A549 treated with AZD9567 at 1 μM for 4 hours (cell line): ENCODE results near the gene PCDH7. TPM values are rescaled to one million over a fixed set of nuclear protein-coding genes. Genes with fewer than 3 reads are reported as not detected.

ENCODE experiments used
- total RNA-seq: library from RNA; stranded (reverse); fragments of 200-300 nt; extraction: Qiagen RNA extraction; gene quantifications from 5 replicates; pipeline ENCODE4 v1.2.3, GENCODE V29; 2022; ENCODE audit not compliant: insufficient read depth

The PCDH7 gene, protein sequence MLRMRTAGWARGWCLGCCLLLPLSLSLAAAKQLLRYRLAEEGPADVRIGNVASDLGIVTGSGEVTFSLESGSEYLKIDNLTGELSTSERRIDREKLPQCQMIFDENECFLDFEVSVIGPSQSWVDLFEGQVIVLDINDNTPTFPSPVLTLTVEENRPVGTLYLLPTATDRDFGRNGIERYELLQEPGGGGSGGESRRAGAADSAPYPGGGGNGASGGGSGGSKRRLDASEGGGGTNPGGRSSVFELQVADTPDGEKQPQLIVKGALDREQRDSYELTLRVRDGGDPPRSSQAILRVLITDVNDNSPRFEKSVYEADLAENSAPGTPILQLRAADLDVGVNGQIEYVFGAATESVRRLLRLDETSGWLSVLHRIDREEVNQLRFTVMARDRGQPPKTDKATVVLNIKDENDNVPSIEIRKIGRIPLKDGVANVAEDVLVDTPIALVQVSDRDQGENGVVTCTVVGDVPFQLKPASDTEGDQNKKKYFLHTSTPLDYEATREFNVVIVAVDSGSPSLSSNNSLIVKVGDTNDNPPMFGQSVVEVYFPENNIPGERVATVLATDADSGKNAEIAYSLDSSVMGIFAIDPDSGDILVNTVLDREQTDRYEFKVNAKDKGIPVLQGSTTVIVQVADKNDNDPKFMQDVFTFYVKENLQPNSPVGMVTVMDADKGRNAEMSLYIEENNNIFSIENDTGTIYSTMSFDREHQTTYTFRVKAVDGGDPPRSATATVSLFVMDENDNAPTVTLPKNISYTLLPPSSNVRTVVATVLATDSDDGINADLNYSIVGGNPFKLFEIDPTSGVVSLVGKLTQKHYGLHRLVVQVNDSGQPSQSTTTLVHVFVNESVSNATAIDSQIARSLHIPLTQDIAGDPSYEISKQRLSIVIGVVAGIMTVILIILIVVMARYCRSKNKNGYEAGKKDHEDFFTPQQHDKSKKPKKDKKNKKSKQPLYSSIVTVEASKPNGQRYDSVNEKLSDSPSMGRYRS (N-terminal part only)
- 0.06 to 0.16 TPM (median 0.11 TPM) in 4 of 5 replicates, not detected in the other for total RNA-seq

GRCh38 chr4:30720021-30720660, at the start of gene PCDH7:
PCDH7 (plus strand) TSS chr4:30720369; CDS start chr4:30721423, 1,054 bp downstream.

